Measurements from ENCODE around the gene RAB44.

Gene RAB44

GRCh38 chr6:36755435-36756348 lies 58.1 kb downstream of the RAB44 start:
- FAIRE-seq, result no peak

- no peak for FAIRE-seq
These were observed 59.2 kb downstream of the RAB44 start for GRCh38 chr6:36756786-36757185.

GRCh38 chr6:36757206-36757605 lies 59.6 kb downstream of the RAB44 start:
- FAIRE-seq, result no peak

- no peak for FAIRE-seq
These were observed 60.4 kb downstream of the RAB44 start for GRCh38 chr6:36757943-36758508.

GRCh38 chr6:36758516-36759147 lies 61.0 kb downstream of the RAB44 start:
- FAIRE-seq, result no peak

GRCh38 chr6:36759148-36759759 lies 61.6 kb downstream of the RAB44 start:
- no peak for FAIRE-seq

- no peak for FAIRE-seq
These were observed 63.2 kb downstream of the RAB44 start for GRCh38 chr6:36760685-36761435.

GRCh38 chr6:36762123-36762522 lies 64.5 kb downstream of the RAB44 start:
- no peak for FAIRE-seq

GRCh38 chr6:36765190-36765589 lies 67.6 kb downstream of the RAB44 start:
- FAIRE-seq, result no peak

- FAIRE-seq, result no peak
These were observed 68.2 kb downstream of the RAB44 start for GRCh38 chr6:36765594-36766398.

GRCh38 chr6:36766399-36766945 lies 68.8 kb downstream of the RAB44 start:
- FAIRE-seq, result no peak

- FAIRE-seq, result no peak
These were observed 71.6 kb downstream of the RAB44 start for GRCh38 chr6:36769183-36769675.

GRCh38 chr6:36769676-36770499 lies 72.3 kb downstream of the RAB44 start:
- FAIRE-seq, result no peak

GRCh38 chr6:36771145-36771544 lies 73.5 kb downstream of the RAB44 start:
- no peak for FAIRE-seq

- no peak for FAIRE-seq
These were observed 74.8 kb downstream of the RAB44 start for GRCh38 chr6:36772397-36772796.

- FAIRE-seq, result no peak
These were observed 76.7 kb downstream of the RAB44 start for GRCh38 chr6:36774331-36774730.

GRCh38 chr6:36776167-36776566 lies 78.5 kb downstream of the RAB44 start:
- no peak for FAIRE-seq

- no peak for FAIRE-seq
These were observed 80.2 kb downstream of the RAB44 start for GRCh38 chr6:36777801-36778200.

GRCh38 chr6:36779227-36779626 lies 81.6 kb downstream of the RAB44 start:
- no peak for FAIRE-seq

- FAIRE-seq, result no peak
These were observed 83.0 kb downstream of the RAB44 start for GRCh38 chr6:36780442-36781177.
